Measurements from ENCODE around the gene LAGE3.

Gene LAGE3

GRCh38 chrX:154477891-154478477 is 1.1 kb downstream of the LAGE3 start:
- in situ Hi-C loops (cut with MboI; ENCODE audit: low sequenced_read_pairs), result no loop called here

- in situ Hi-C loops (cut with MboI; ENCODE audit: low sequenced_read_pairs), result no loop called here
Measured at GRCh38 chrX:154476821-154477220, 2.3 kb downstream of the LAGE3 start.

GRCh38 chrX:154473683-154474082 is 5.4 kb downstream of the LAGE3 start:
- in situ Hi-C loops (cut with MboI; ENCODE audit: low sequenced_read_pairs), result no loop called here

GRCh38 chrX:154472685-154473632 is 6.1 kb downstream of the LAGE3 start:
- in situ Hi-C loops (cut with MboI; ENCODE audit: low sequenced_read_pairs), result no loop called here

GRCh38 chrX:154471839-154472684 is 7.0 kb downstream of the LAGE3 start:
- in situ Hi-C loops (cut with MboI; ENCODE audit: low sequenced_read_pairs), result no loop called here

- in situ Hi-C loops (cut with MboI; ENCODE audit: low sequenced_read_pairs), result no loop called here
Measured at GRCh38 chrX:154470914-154471568, 8.0 kb downstream of the LAGE3 start.

- in situ Hi-C loops (cut with MboI; ENCODE audit: low sequenced_read_pairs), result no loop called here
Measured at GRCh38 chrX:154470434-154470833, 8.6 kb downstream of the LAGE3 start.

- in situ Hi-C loops (cut with MboI; ENCODE audit: low sequenced_read_pairs), result no loop called here
Measured at GRCh38 chrX:154469880-154470279, 9.2 kb downstream of the LAGE3 start.

GRCh38 chrX:154469114-154469513 is 10.0 kb downstream of the LAGE3 start:
- in situ Hi-C loops (cut with MboI; ENCODE audit: low sequenced_read_pairs), result no loop called here

GRCh38 chrX:154468217-154468616 is 10.9 kb downstream of the LAGE3 start:
- in situ Hi-C loops (cut with MboI; ENCODE audit: low sequenced_read_pairs), result no loop called here

- in situ Hi-C loops (cut with MboI; ENCODE audit: low sequenced_read_pairs), result no loop called here
Measured at GRCh38 chrX:154467556-154467955, 11.5 kb downstream of the LAGE3 start.

GRCh38 chrX:154466907-154467306 is 12.2 kb downstream of the LAGE3 start:
- in situ Hi-C loops (cut with MboI; ENCODE audit: low sequenced_read_pairs), result no loop called here

GRCh38 chrX:154466036-154466435 is 13.0 kb downstream of the LAGE3 start:
- in situ Hi-C loops (cut with MboI; ENCODE audit: low sequenced_read_pairs), result no loop called here

GRCh38 chrX:154465601-154466000 is 13.5 kb downstream of the LAGE3 start:
- in situ Hi-C loops (cut with MboI; ENCODE audit: low sequenced_read_pairs), result no loop called here

GRCh38 chrX:154464806-154465365 is 14.2 kb downstream of the LAGE3 start:
- in situ Hi-C loops (cut with MboI; ENCODE audit: low sequenced_read_pairs), result no loop called here

GRCh38 chrX:154463611-154464220 is 15.4 kb downstream of the LAGE3 start:
- in situ Hi-C loops (cut with MboI; ENCODE audit: low sequenced_read_pairs), result no loop called here

GRCh38 chrX:154462396-154462795 is 16.7 kb downstream of the LAGE3 start:
- in situ Hi-C loops (cut with MboI; ENCODE audit: low sequenced_read_pairs), result no loop called here

- in situ Hi-C loops (cut with MboI; ENCODE audit: low sequenced_read_pairs), result no loop called here
Measured at GRCh38 chrX:154460326-154460725, 18.8 kb downstream of the LAGE3 start.

GRCh38 chrX:154459832-154460231 is 19.2 kb downstream of the LAGE3 start:
- in situ Hi-C loops (cut with MboI; ENCODE audit: low sequenced_read_pairs), result no loop called here

All from hTERT RPE-1 (cell line).